HEK293 (cell line): ENCODE measurements around the gene HIRIP3.

Experiments
- CTCF ChIA-PET: fragments of 350-600 bp; formaldehyde crosslinking; extraction: SDS; loops from one replicate; lab custom pipeline; 2021; ENCODE audit warnings: antibody characterized with exemption; lab: Yijun Ruan, JAX
- POLR2A ChIA-PET: fragments of 300-600 bp; formaldehyde crosslinking; extraction: SDS; loops from one replicate; lab custom pipeline; 2020; ENCODE audit warnings: antibody characterized with exemption, inconsistent platforms; lab: Yijun Ruan, JAX
- H3K27ac ChIP-seq: fragments of 200-500 bp; sonication (Bioruptor generic); 2 replicates; pipeline ENCODE4 v1.5.1; 2014; ENCODE audit warnings: low read depth, low read length, control low read depth, inconsistent platforms; ENCODE audit errors: extremely low read depth
- H3K36me3 ChIP-seq, 2 experiments: fragments of 200-500 bp in 1 of 2; sonication (Bioruptor generic) in 1 of 2; 1 replicate in 1 of 2; 2 replicates in 1 of 2; pipeline ENCODE4 v1.5.1; 2014 to 2017; ENCODE audit warnings: inconsistent platforms in 2 of 2, low read length in 2 of 2; ENCODE audit not compliant: control insufficient read depth in 2 of 2, insufficient read depth in 1 of 2
- H3K4me1 ChIP-seq: fragments of 200-500 bp; sonication (Bioruptor generic); 2 replicates; pipeline ENCODE4 v1.5.1; 2014; ENCODE audit warnings: mild to moderate bottlenecking, low read length, inconsistent platforms; ENCODE audit not compliant: control insufficient read depth, insufficient read depth
- H3K4me3 ChIP-seq: 2 replicates; pipeline ENCODE4 v1.5.1; 2011; ENCODE audit warnings: low read depth, mild to moderate bottlenecking, control low read depth, low read length, moderate library complexity
- H3K9me3 ChIP-seq: fragments of 200-500 bp; sonication (Bioruptor generic); 2 replicates; pipeline ENCODE4 v1.5.1; 2014; ENCODE audit warnings: low read depth, low read length, inconsistent platforms; ENCODE audit not compliant: control insufficient read depth, insufficient read depth
- KLF9 ChIP-seq: fragments of 450-650 bp; formaldehyde crosslinking; IDR thresholded peaks from 2 replicates; pipeline ENCODE4 v1.5.1; 2016; ENCODE audit warnings: missing biosample characterization, missing genetic modification characterization, low read depth
- PATZ1 ChIP-seq: fragments of 450-650 bp; formaldehyde crosslinking; IDR thresholded peaks from 2 replicates; pipeline ENCODE4 v1.5.1; 2016; ENCODE audit warnings: missing biosample characterization, missing genetic modification characterization
- SALL2 ChIP-seq: fragments of 450-650 bp; formaldehyde crosslinking; IDR thresholded peaks from 2 replicates; pipeline ENCODE4 v1.5.0; 2017; ENCODE audit warnings: missing biosample characterization, mild to moderate bottlenecking, missing genetic modification characterization, borderline replicate concordance
- TRIM28 ChIP-seq: IDR thresholded peaks from 2 replicates; pipeline ENCODE4 v1.6.1; 2011; ENCODE audit warnings: low read length, control low read depth, borderline replicate concordance
- ZBTB17 ChIP-seq: fragments of 450-650 bp; formaldehyde crosslinking; IDR thresholded peaks from 2 replicates; pipeline ENCODE4 v1.5.1; 2016; ENCODE audit warnings: missing biosample characterization, missing genetic modification characterization
- ZBTB21 ChIP-seq: fragments of 450-650 bp; formaldehyde crosslinking; IDR thresholded peaks from 2 replicates; pipeline ENCODE4 v1.5.1; 2017; ENCODE audit warnings: missing biosample characterization, missing genetic modification characterization
- ZBTB26 ChIP-seq: fragments of 450-650 bp; formaldehyde crosslinking; optimal IDR thresholded peaks from 2 replicates; pipeline ENCODE3; 2016; ENCODE audit warnings: missing biosample characterization, mild to moderate bottlenecking, missing genetic modification characterization
- ZFHX2 ChIP-seq: fragments of 450-650 bp; formaldehyde crosslinking; conservative IDR thresholded peaks from 2 replicates; pipeline ENCODE4 v1.5.1; 2016; ENCODE audit warnings: missing biosample characterization, missing genetic modification characterization
- ZNF155 ChIP-seq: fragments of 450-650 bp; formaldehyde crosslinking; IDR thresholded peaks from 2 replicates; pipeline ENCODE4 v1.5.1; 2016; ENCODE audit warnings: missing biosample characterization, missing genetic modification characterization
- ZNF335 ChIP-seq: fragments of 450-650 bp; formaldehyde crosslinking; conservative IDR thresholded peaks from 2 replicates; pipeline ENCODE4 v1.5.1; 2016; ENCODE audit warnings: missing biosample characterization, missing genetic modification characterization
- ZNF341 ChIP-seq: fragments of 450-650 bp; formaldehyde crosslinking; IDR thresholded peaks from 2 replicates; pipeline ENCODE4; 2016; ENCODE audit warnings: low read depth, missing biosample characterization, missing genetic modification characterization
- ZNF37A ChIP-seq: fragments of 450-650 bp; IDR thresholded peaks from 2 replicates; pipeline ENCODE4 v1.5.1; 2018; ENCODE audit warnings: missing biosample characterization, missing genetic modification characterization
- ZNF394 ChIP-seq: fragments of 450-650 bp; formaldehyde crosslinking; IDR thresholded peaks from 2 replicates; pipeline ENCODE4 v1.5.1; 2016; ENCODE audit warnings: missing biosample characterization, missing genetic modification characterization, mild to moderate bottlenecking, moderate library complexity, borderline replicate concordance
- ZNF404 ChIP-seq: fragments of 450-650 bp; formaldehyde crosslinking; IDR thresholded peaks from 2 replicates; pipeline ENCODE4 v1.5.1; 2017; ENCODE audit warnings: missing biosample characterization, missing genetic modification characterization
- ZNF514 ChIP-seq: fragments of 450-650 bp; formaldehyde crosslinking; IDR thresholded peaks from 2 replicates; pipeline ENCODE4 v1.5.1; 2016; ENCODE audit warnings: missing biosample characterization, missing genetic modification characterization
- ZNF660 ChIP-seq: fragments of 450-650 bp; IDR thresholded peaks from 2 replicates; pipeline ENCODE4 v1.5.1; 2018; ENCODE audit warnings: missing biosample characterization, mild to moderate bottlenecking, missing genetic modification characterization
- TF ChIP-seq, protein P1 (sequence below): fragments of 450-650 bp; formaldehyde crosslinking; IDR thresholded peaks from 2 replicates; pipeline ENCODE4 v1.5.1; 2016; ENCODE audit warnings: missing biosample characterization, missing genetic modification characterization
- TF ChIP-seq, protein P2 (sequence below): fragments of 450-650 bp; formaldehyde crosslinking; IDR thresholded peaks from 2 replicates; pipeline ENCODE4 v1.5.1; 2017; ENCODE audit warnings: missing biosample characterization, missing genetic modification characterization
- TF ChIP-seq, protein P3 (sequence below): fragments of 450-650 bp; IDR thresholded peaks from 2 replicates; pipeline ENCODE4 v1.5.1; 2018; ENCODE audit warnings: missing biosample characterization, missing genetic modification characterization
- TF ChIP-seq, protein P4 (sequence below): fragments of 450-650 bp; formaldehyde crosslinking; IDR thresholded peaks from 2 replicates; pipeline ENCODE4 v1.5.1; 2016; ENCODE audit warnings: missing biosample characterization, missing genetic modification characterization
- TF ChIP-seq, protein P5 (sequence below): fragments of 450-650 bp; formaldehyde crosslinking; conservative IDR thresholded peaks from 2 replicates; pipeline ENCODE4 v1.5.1; 2016; ENCODE audit warnings: low read depth, missing biosample characterization, missing genetic modification characterization

Gene HIRIP3

GRCh38 chr16:29975134-29975538 is 20.3 kb downstream of the HIRIP3 start (continued):
- TF ChIP-seq, protein P1, sequence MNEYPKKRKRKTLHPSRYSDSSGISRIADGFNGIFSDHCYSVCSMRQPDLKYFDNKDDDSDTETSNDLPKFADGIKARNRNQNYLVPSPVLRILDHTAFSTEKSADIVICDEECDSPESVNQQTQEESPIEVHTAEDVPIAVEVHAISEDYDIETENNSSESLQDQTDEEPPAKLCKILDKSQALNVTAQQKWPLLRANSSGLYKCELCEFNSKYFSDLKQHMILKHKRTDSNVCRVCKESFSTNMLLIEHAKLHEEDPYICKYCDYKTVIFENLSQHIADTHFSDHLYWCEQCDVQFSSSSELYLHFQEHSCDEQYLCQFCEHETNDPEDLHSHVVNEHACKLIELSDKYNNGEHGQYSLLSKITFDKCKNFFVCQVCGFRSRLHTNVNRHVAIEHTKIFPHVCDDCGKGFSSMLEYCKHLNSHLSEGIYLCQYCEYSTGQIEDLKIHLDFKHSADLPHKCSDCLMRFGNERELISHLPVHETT (tag by site-specific recombination) = peak; percentile 13; the same call in 1 of the 2 replicates
- TF ChIP-seq ZNF404 (tag by site-specific recombination) (no peak), TRIM28 (peak; percentile 13; the same call in 1 of the 2 replicates)

DNA sequence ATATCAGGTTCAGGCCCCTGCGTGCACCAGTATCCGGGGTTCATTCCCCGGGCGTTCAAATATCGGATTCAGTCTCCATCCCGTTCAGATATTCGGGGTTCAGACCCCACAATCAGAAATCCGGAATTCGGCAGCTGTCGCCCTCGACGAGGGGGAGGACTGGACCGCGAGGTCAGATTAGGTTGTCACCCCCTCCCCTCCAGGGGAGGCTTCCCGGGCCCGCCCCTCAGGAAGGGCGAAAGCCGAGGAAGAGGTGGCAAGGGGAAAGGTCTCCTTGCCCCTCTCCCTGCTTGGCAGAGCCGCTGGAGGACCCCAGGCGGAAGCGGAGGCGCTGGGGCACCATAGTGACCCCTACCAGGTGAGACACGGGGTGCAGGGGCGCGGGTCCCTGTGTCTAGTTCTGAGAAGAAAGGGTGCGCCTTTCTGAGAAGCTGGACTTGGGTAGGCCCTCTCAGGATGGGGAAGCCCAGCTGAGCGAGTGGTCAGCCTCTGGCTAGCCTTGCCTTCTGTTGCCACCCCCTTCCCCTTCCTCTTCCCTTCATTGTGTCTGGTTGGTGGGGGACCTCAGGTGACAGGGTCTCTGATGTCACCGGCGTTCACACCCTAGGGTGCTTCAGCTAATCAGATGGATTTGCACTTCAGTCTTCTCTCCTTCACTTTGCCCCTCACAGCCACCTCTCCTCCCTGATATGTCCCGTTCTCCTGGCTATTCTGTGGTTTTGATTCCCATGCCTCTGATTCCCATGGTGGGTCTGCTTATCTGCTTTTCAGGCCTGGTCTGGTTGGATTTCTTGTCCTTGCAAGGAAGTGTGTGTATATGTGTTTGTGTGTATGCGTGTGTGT is 20.9 kb downstream of the HIRIP3 start:
- H3K27ac ChIP-seq = peak overlapping the region; percentile 76
- H3K4me3 ChIP-seq = peak overlapping the region; percentile 72
- H3K9me3 ChIP-seq = no peaks in the 10 kb centered on the region
- CTCF ChIA-PET = interaction anchor here (0.6 to 3.2 kb wide), 4 partner anchors 11 to 631 kb away, joined by 3 to 13 read pairs (median 5); no protein-coding TSS in a partner anchor
- peaks cover 8% of the 10 kb centered on the region for H3K4me1 ChIP-seq
- peaks cover under 1 to 61% of the 10 kb centered on the region in 2 experiments; a peak in 1 of 3 replicates for H3K36me3 ChIP-seq
- POLR2A ChIA-PET = interaction anchor here (0.5 to 5.4 kb wide), 20 partner anchors 8 to 166 kb away, joined by 3 to 58 read pairs (median 5); partner anchors contain the start of genes HIRIP3, INO80E, KCTD13 and PAGR1
- TF ChIP-seq SALL2 (tag by site-specific recombination) (no peak), ZBTB26 (peak; percentile 17), ZNF341 (tag by site-specific recombination) (peak; percentile 29), KLF9 (0 out of 2 replicates have a peak, but pooled peaks have one; percentile 37), ZNF514 (no peak), ZNF155 (tag by site-specific recombination) (no peak), ZBTB21 (no peak), ZNF37A (tag by site-specific recombination) (no peak), ZNF660 (tag by site-specific recombination) (no peak), ZNF394 (tag by site-specific recombination) (no peak), PATZ1 (tag by site-specific recombination) (no peak; the same call in 1 of the 2 replicates), ZNF335 (0 out of 2 replicates have a peak, but pooled peaks have one; percentile 3), ZFHX2 (tag by site-specific recombination) (no peak), ZBTB17 (peak; percentile 96)
- TF ChIP-seq, protein P2, sequence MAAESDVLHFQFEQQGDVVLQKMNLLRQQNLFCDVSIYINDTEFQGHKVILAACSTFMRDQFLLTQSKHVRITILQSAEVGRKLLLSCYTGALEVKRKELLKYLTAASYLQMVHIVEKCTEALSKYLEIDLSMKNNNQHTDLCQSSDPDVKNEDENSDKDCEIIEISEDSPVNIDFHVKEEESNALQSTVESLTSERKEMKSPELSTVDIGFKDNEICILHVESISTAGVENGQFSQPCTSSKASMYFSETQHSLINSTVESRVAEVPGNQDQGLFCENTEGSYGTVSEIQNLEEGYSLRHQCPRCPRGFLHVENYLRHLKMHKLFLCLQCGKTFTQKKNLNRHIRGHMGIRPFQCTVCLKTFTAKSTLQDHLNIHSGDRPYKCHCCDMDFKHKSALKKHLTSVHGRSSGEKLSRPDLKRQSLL (tag by site-specific recombination) = no peak
- TF ChIP-seq, protein P3, sequence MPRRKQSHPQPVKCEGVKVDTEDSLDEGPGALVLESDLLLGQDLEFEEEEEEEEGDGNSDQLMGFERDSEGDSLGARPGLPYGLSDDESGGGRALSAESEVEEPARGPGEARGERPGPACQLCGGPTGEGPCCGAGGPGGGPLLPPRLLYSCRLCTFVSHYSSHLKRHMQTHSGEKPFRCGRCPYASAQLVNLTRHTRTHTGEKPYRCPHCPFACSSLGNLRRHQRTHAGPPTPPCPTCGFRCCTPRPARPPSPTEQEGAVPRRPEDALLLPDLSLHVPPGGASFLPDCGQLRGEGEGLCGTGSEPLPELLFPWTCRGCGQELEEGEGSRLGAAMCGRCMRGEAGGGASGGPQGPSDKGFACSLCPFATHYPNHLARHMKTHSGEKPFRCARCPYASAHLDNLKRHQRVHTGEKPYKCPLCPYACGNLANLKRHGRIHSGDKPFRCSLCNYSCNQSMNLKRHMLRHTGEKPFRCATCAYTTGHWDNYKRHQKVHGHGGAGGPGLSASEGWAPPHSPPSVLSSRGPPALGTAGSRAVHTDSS (tag by site-specific recombination) = no peak
- TF ChIP-seq, protein P4, sequence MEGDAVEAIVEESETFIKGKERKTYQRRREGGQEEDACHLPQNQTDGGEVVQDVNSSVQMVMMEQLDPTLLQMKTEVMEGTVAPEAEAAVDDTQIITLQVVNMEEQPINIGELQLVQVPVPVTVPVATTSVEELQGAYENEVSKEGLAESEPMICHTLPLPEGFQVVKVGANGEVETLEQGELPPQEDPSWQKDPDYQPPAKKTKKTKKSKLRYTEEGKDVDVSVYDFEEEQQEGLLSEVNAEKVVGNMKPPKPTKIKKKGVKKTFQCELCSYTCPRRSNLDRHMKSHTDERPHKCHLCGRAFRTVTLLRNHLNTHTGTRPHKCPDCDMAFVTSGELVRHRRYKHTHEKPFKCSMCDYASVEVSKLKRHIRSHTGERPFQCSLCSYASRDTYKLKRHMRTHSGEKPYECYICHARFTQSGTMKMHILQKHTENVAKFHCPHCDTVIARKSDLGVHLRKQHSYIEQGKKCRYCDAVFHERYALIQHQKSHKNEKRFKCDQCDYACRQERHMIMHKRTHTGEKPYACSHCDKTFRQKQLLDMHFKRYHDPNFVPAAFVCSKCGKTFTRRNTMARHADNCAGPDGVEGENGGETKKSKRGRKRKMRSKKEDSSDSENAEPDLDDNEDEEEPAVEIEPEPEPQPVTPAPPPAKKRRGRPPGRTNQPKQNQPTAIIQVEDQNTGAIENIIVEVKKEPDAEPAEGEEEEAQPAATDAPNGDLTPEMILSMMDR = peak; percentile 18; the same call in 1 of the 2 replicates
- TF ChIP-seq, protein P5, sequence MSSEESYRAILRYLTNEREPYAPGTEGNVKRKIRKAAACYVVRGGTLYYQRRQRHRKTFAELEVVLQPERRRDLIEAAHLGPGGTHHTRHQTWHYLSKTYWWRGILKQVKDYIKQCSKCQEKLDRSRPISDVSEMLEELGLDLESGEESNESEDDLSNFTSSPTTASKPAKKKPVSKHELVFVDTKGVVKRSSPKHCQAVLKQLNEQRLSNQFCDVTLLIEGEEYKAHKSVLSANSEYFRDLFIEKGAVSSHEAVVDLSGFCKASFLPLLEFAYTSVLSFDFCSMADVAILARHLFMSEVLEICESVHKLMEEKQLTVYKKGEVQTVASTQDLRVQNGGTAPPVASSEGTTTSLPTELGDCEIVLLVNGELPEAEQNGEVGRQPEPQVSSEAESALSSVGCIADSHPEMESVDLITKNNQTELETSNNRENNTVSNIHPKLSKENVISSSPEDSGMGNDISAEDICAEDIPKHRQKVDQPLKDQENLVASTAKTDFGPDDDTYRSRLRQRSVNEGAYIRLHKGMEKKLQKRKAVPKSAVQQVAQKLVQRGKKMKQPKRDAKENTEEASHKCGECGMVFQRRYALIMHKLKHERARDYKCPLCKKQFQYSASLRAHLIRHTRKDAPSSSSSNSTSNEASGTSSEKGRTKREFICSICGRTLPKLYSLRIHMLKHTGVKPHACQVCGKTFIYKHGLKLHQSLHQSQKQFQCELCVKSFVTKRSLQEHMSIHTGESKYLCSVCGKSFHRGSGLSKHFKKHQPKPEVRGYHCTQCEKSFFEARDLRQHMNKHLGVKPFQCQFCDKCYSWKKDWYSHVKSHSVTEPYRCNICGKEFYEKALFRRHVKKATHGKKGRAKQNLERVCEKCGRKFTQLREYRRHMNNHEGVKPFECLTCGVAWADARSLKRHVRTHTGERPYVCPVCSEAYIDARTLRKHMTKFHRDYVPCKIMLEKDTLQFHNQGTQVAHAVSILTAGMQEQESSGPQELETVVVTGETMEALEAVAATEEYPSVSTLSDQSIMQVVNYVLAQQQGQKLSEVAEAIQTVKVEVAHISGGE (tag by site-specific recombination) = peak; percentile 8; the same call in 1 of the 2 replicates
